Endothelial cell of umbilical vein (primary cell): Measurements from ENCODE around the gene THSD7B.

Experiments used
- EZH2 ChIP-seq: IDR thresholded peaks from 2 replicates; pipeline ENCODE4 v1.6.1; 2012; ENCODE audit warnings: borderline replicate concordance, low read depth, mild to moderate bottlenecking, moderate library complexity, low read length, inconsistent platforms; ENCODE audit not compliant: severe bottlenecking
- POLR2A ChIP-seq: IDR thresholded peaks from 2 replicates; pipeline ENCODE4 v1.6.1; 2012; ENCODE audit warnings: low read depth, mild to moderate bottlenecking, control low read depth, low read length

DNA sequence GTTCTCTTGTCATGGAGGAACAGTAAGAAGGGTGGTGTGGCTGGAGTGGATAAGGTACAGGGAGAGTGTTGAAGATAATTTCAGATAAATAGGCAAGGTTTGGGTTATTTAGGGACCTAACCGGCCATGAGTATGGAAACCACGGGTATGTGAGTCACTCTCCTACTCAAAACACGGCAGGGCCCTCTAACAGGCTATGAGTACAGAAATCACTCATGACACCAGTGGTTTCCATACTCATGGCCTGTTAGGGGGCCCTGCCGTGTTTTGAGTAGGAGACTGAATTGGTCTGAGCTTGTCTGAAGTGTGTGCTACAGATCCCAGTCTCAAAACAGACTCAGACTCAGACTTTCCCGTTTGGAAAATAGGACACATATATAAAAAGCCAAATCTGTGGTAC lies 770.6 kb downstream of the THSD7B start:
- TF ChIP-seq POLR2A: no peak
- TF ChIP-seq EZH2: no peak
